Loucy (cell line): ENCODE data around the gene EDRF1.

Experiments used
- H2AFZ ChIP-seq: fragments of 200-600 bp; sonication (generic); 2 replicates; pipeline ENCODE4 v1.6.0; 2016; ENCODE audit warnings: antibody characterized with exemption, mild to moderate bottlenecking, low read length, moderate library complexity
- H3F3A ChIP-seq: fragments of 200-600 bp; 2 replicates; pipeline ENCODE4 v1.6.0; 2016; ENCODE audit warnings: antibody characterized with exemption, low read depth, mild to moderate bottlenecking
- H3K27me3 ChIP-seq: fragments of 200-600 bp; sonication (generic); 2 replicates; pipeline ENCODE4 v1.6.1; 2014; ENCODE audit warnings: low read length, mild to moderate bottlenecking; ENCODE audit not compliant: insufficient read depth, poor library complexity, severe bottlenecking
- H3K36me3 ChIP-seq: fragments of 200-600 bp; sonication (generic); 2 replicates; pipeline ENCODE4 v1.6.1; 2016; ENCODE audit warnings: low read length; ENCODE audit not compliant: insufficient read depth
- H3K4me1 ChIP-seq: fragments of 200-600 bp; sonication (generic); 2 replicates; pipeline ENCODE4 v1.5.1; 2014; ENCODE audit warnings: low read length, mild to moderate bottlenecking; ENCODE audit not compliant: insufficient read depth, poor library complexity, severe bottlenecking
- H3K4me2 ChIP-seq: fragments of 200-600 bp; sonication (generic); 2 replicates; pipeline ENCODE4 v1.6.0; 2014; ENCODE audit warnings: antibody characterized with exemption, low read length, low read depth, mild to moderate bottlenecking; ENCODE audit not compliant: poor library complexity, severe bottlenecking
- H3K4me3 ChIP-seq: fragments of 200-600 bp; sonication (generic); 2 replicates; pipeline ENCODE4 v1.5.1; 2014; ENCODE audit warnings: low read length, mild to moderate bottlenecking, mixed read lengths; ENCODE audit not compliant: poor library complexity, severe bottlenecking
- H3K79me2 ChIP-seq: fragments of 200-600 bp; sonication (generic); 2 replicates; pipeline ENCODE4 v1.6.1; 2014; ENCODE audit warnings: low read length; ENCODE audit not compliant: insufficient read depth
- H3K9ac ChIP-seq: fragments of 200-600 bp; sonication (generic); 2 replicates; pipeline ENCODE4 v1.6.0; 2014; ENCODE audit warnings: mild to moderate bottlenecking, low read depth, low read length, moderate library complexity; ENCODE audit not compliant: poor library complexity, severe bottlenecking
- H3K9me2 ChIP-seq: fragments of 200-600 bp; sonication (generic); replicated peaks from 2 replicates; pipeline ENCODE4 v1.6.1; 2016; ENCODE audit warnings: low read depth, low read length, mixed read lengths
- H3K9me3 ChIP-seq: fragments of 200-600 bp; sonication (generic); 2 replicates; pipeline ENCODE4 v1.6.1; 2014; ENCODE audit warnings: mild to moderate bottlenecking, antibody characterized with exemption, low read length, low read depth; ENCODE audit not compliant: insufficient read depth
- H4K20me1 ChIP-seq: fragments of 200-600 bp; sonication (generic); 2 replicates; pipeline ENCODE4 v1.6.0; 2014; ENCODE audit warnings: antibody characterized with exemption, low read length, mild to moderate bottlenecking; ENCODE audit not compliant: insufficient read depth, poor library complexity, severe bottlenecking
- EZH2phosphoT487 ChIP-seq: fragments of 200-600 bp; IDR thresholded peaks from 2 replicates; pipeline ENCODE4 v1.6.1; 2018; ENCODE audit warnings: antibody characterized with exemption, mild to moderate bottlenecking, moderate library complexity, borderline replicate concordance
- TF ChIP-seq, protein P1 (sequence below): fragments of 200-600 bp; sonication (generic); conservative IDR thresholded peaks from 2 replicates; pipeline ENCODE4 v1.5.1; 2014; ENCODE audit warnings: mild to moderate bottlenecking, antibody characterized with exemption, low read length

EDRF1 gene

DNA sequence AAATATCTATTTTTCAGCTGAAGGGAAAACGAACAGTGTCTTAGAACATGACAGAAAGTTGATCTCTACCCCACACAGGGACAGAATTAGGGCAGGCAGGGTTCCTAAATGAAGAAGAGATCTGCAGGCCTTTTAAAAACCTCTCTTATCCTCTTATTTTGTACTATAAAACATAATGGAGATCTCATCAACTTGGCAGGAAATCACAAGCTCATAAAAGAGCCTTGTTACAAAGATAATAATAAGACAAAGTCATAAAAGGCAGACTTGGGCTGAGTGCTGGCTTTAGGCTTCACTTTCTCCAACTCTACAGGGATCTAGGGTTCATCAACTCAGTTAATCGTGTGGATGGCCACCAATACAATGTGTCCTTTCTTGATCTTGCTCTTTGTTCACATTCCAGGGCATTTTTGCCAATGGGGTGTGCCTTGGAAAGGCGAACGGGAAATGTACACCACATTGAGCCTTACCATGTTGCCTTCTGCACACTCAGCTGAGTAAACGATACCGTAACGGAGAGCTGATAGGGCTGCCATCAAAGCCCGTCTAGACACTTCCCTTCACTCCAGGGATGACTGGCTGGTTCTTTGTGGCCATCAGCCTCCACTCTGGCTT is 29.4 kb upstream of the EDRF1 start:
- Histone ChIP-seq H3K4me2 (no peak overlapping the region), H3K4me1 (no peaks in the 10 kb centered on the region), H3K79me2 (no peaks in the 10 kb centered on the region), H2AFZ (no peak overlapping the region), H3K27me3 (no peaks in the 10 kb centered on the region), H3K4me3 (no peak overlapping the region), H3K36me3 (no peaks in the 10 kb centered on the region), H3K9me2 (no peaks in the 10 kb centered on the region), H3K9ac (no peak overlapping the region), H3F3A (no peaks in the 10 kb centered on the region), H4K20me1 (no peaks in the 10 kb centered on the region), H3K9me3 (no peaks in the 10 kb centered on the region)
- TF ChIP-seq, protein P1, sequence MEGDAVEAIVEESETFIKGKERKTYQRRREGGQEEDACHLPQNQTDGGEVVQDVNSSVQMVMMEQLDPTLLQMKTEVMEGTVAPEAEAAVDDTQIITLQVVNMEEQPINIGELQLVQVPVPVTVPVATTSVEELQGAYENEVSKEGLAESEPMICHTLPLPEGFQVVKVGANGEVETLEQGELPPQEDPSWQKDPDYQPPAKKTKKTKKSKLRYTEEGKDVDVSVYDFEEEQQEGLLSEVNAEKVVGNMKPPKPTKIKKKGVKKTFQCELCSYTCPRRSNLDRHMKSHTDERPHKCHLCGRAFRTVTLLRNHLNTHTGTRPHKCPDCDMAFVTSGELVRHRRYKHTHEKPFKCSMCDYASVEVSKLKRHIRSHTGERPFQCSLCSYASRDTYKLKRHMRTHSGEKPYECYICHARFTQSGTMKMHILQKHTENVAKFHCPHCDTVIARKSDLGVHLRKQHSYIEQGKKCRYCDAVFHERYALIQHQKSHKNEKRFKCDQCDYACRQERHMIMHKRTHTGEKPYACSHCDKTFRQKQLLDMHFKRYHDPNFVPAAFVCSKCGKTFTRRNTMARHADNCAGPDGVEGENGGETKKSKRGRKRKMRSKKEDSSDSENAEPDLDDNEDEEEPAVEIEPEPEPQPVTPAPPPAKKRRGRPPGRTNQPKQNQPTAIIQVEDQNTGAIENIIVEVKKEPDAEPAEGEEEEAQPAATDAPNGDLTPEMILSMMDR: no peak
- TF ChIP-seq EZH2phosphoT487: no peak

GRCh38 chr10:125691160-125691981 is 28.1 kb upstream of the EDRF1 start:
- H4K20me1 ChIP-seq: no peaks in the 10 kb centered on the region
- no peaks in the 10 kb centered on the region for H3K79me2 ChIP-seq
- H3K27me3 ChIP-seq: no peaks in the 10 kb centered on the region
- no peaks in the 10 kb centered on the region for H3F3A ChIP-seq
- no peaks in the 10 kb centered on the region for H3K9me2 ChIP-seq
- no peak overlapping the region for H3K4me3 ChIP-seq
- H3K9me3 ChIP-seq: no peaks in the 10 kb centered on the region
- H2AFZ ChIP-seq: no peak overlapping the region
- no peaks in the 10 kb centered on the region for H3K36me3 ChIP-seq
- H3K4me2 ChIP-seq: no peak overlapping the region
- no peak overlapping the region for H3K9ac ChIP-seq
- no peak for TF ChIP-seq EZH2phosphoT487
- TF ChIP-seq, protein P1: no peak
- no peaks in the 10 kb centered on the region for H3K4me1 ChIP-seq

- Histone ChIP-seq H3K9me2 (no peaks in the 10 kb centered on the region), H4K20me1 (no peaks in the 10 kb centered on the region), H3K4me1 (no peaks in the 10 kb centered on the region), H3K79me2 (no peaks in the 10 kb centered on the region), H3K9me3 (no peaks in the 10 kb centered on the region), H3K27me3 (no peaks in the 10 kb centered on the region), H2AFZ (no peak overlapping the region), H3K9ac (no peak overlapping the region), H3K4me2 (no peak overlapping the region), H3F3A (no peaks in the 10 kb centered on the region), H3K36me3 (no peaks in the 10 kb centered on the region), H3K4me3 (no peak overlapping the region)
- TF ChIP-seq, protein P1: no peak
- TF ChIP-seq EZH2phosphoT487: no peak
These were observed 27.3 kb upstream of the EDRF1 start for GRCh38 chr10:125692196-125692595.
